Muscle layer of colon (tissue), 2 donors: ENCODE data around the gene PRAMEF2.
"Not testable (repeated sequence)": the region's sequence is repeated elsewhere in the genome, so short reads cannot be mapped to it uniquely, and the experiment has no call there.

Experiments used
- H3K27ac ChIP-seq: one replicate; pipeline ENCODE4 v1.7.0; 2013; ENCODE audit warnings: low read depth, mild to moderate bottlenecking, low read length, moderate library complexity
- H3K27me3 ChIP-seq, 2 donors: one replicate each; pipeline ENCODE4 v1.7.0; 2013; ENCODE audit warnings: low read length in 2 of 2, mild to moderate bottlenecking in 2 of 2; ENCODE audit not compliant: insufficient read depth in 2 of 2, control insufficient read depth in 1 of 2
- H3K36me3 ChIP-seq: one replicate; pipeline ENCODE4 v1.7.0; 2013; ENCODE audit warnings: mild to moderate bottlenecking, low read length; ENCODE audit not compliant: insufficient read depth
- H3K4me1 ChIP-seq: one replicate; pipeline ENCODE4 v1.7.0; 2013; ENCODE audit warnings: mild to moderate bottlenecking, low read length; ENCODE audit not compliant: insufficient read depth
- H3K4me3 ChIP-seq, 2 donors: one replicate each; pipeline ENCODE4 v1.7.0; 2013; ENCODE audit warnings: low read length in 2 of 2, low read depth in 1 of 2, mild to moderate bottlenecking in 1 of 2, moderate library complexity in 1 of 2
- H3K9ac ChIP-seq: one replicate; pipeline ENCODE4 v1.7.0; 2013; ENCODE audit warnings: low read length
- H3K9me3 ChIP-seq: one replicate; pipeline ENCODE4 v1.7.0; 2013; ENCODE audit warnings: mild to moderate bottlenecking, low read length
- donor health status: abdominal sarcoma.
- donor health status: Adenocarcinoma of cecum.

PRAMEF2 gene

DNA sequence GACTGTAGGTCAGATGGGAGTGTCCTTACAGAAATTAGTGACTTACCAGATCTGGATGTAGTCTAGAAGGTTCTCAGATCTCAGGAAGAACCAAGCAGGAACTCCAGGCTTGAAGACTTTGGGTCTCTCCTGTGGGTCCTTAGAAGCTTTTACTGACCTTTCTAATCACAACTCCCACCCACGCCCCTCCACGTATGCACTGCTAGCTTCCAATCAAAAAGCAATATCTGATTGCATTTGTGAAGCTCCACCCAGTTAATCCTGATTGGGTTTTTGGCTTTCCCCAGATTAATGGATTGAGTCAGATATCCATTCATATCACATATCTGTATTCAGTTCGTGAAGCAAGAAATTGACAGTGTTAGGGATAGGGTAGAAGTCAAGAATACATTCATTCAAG is 29.2 kb downstream of the PRAMEF2 start, which contains the start of gene PRAMEF4:
Gene PRAMEF4, minus strand, starts transcription at position 101 of the 400 bp plus-strand sequence. CDS start 2,807 bp downstream, outside the sequence.
- H3K27ac ChIP-seq, H3K27me3 ChIP-seq, H3K36me3 ChIP-seq, H3K9ac ChIP-seq, H3K4me3 ChIP-seq, H3K9me3 ChIP-seq, H3K4me1 ChIP-seq: not testable (repeated sequence)

DNA sequence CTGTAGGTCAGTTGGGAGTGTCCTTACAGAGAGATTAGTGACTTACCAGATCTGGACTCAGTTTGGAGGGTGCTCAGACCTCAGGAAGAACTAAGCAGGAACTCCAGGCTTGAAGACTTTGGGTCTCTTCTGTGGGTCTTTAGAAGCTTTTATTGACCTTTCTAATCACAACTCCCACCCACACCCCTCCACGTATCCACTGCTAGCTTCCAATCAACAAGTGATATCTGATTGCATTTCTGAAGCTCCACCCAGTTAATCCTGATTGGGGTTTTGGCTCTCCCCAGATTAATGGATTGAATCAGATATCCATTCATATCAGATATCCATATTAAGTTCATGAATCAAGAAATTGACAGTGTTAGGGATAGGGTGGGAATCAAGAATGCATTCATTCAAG is 41.3 kb downstream of the PRAMEF2 start, which contains the start of gene PRAMEF10:
Gene PRAMEF10, minus strand, starts transcription at position 101 of the 400 bp plus-strand sequence. CDS start 2,423 bp downstream, outside the sequence.
- H3K9ac ChIP-seq, H3K27me3 ChIP-seq, H3K36me3 ChIP-seq, H3K4me1 ChIP-seq, H3K9me3 ChIP-seq, H3K4me3 ChIP-seq, H3K27ac ChIP-seq: not testable (repeated sequence)

DNA sequence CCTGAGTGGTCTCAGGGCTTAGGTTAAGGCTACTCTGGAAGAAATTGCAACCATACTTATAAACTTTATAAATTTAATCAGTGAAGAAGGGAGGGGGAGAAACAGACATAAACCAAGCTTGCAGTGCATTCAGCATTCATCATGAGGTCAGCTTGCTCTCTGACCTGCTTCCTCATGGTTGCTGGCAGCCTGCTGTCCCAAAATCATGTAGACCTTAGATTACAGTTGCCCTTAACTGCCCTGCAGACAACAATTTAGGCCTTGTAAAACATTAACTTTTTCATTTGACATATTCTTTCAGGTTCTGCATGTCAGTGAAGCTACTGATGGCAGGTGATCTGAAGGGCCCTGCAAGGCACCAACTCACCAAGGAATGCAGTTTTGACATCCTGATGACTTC is 42.3 kb downstream of the PRAMEF2 start:
- H3K4me1 ChIP-seq, H3K9me3 ChIP-seq, H3K27ac ChIP-seq, H3K4me3 ChIP-seq, H3K27me3 ChIP-seq, H3K36me3 ChIP-seq, H3K9ac ChIP-seq: not testable (repeated sequence)

DNA sequence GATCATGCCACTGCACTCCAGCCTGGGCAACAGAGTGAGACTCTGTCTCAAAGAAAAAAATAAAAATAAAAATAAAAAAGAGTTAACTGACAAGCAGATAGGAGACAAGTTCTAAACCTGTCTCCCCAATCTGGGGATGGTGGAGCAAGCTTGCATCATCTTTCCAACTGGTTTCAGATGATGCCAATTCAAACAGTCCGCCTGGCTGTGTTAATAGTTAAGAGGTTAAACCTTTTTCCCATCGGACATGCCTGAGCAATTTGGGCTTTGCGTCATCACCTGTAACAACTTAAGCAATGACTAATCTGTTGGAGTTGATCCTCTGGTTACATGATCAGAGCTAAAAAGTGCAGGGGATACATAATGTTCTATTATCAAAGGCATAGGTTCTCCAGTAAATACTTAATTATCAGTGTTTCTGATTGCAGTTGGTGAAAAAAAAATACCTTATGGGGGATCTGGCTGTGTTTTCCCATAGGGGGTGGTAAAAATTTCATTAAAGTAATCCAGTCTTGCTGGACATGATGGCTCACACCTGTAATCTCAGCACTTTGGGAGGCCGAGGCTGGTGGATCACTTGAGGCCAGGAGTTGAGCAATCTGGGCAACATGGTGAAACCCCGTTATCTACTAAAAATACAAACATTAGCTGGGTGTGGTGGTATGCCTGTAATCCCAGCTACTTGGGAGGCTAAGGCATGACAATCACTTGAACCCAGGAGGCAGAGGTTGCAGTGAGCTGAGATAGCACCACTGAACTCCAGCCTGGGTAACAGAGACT is 47.1 kb downstream of the PRAMEF2 start:
- not testable (repeated sequence) for H3K9ac ChIP-seq, H3K4me3 ChIP-seq, H3K27ac ChIP-seq, H3K9me3 ChIP-seq, H3K27me3 ChIP-seq, H3K4me1 ChIP-seq, H3K36me3 ChIP-seq
